ENCODE results near the gene CCNI.

- TF ChIP-seq CTCF (IDR thresholded peaks at IDR 0.05; ENCODE audit: borderline replicate concordance, extremely low read depth, low read length, poor library complexity, severe bottlenecking) (no peak), EZH2 (IDR thresholded peaks at IDR 0.05; ENCODE audit: borderline replicate concordance, low read depth, low read length, severe bottlenecking) (no peak)
Measured at GRCh38 chr4:77010841-77011354, 64.9 kb downstream of the CCNI start.

All from DND-41 (cell line).